Immature natural killer cell (primary cell): Measurements from ENCODE around the gene DNAI1. TPM values are rescaled to one million over a fixed set of nuclear protein-coding genes. Genes with fewer than 3 reads are reported as not detected.
"Not testable (repeated sequence)": the region's sequence is repeated elsewhere in the genome, so short reads cannot be mapped to it uniquely, and the experiment has no call there.

Source experiments
- DNase-seq, 3 donors: peaks; one replicate each; pipeline ENCODE4 v3.0.0; 2022; ENCODE audit warnings: mixed read lengths in 1 of 3
- H3K27ac Mint-ChIP-seq, 6 donors: one replicate each; pipeline ENCODE4 v1.8.0; 2020; ENCODE audit warnings: mixed read lengths in 6 of 6, mild to moderate bottlenecking in 5 of 6, inconsistent platforms in 4 of 6, moderate library complexity in 3 of 6
- H3K27me3 Mint-ChIP-seq, 3 donors: one replicate each; pipeline ENCODE4 v1.8.0; 2020 to 2021; ENCODE audit warnings: low read depth in 3 of 3, mild to moderate bottlenecking in 3 of 3, mixed read lengths in 3 of 3, moderate library complexity in 3 of 3, inconsistent platforms in 1 of 3
- H3K36me3 Mint-ChIP-seq, 3 donors: one replicate each; pipeline ENCODE4 v1.8.0; 2020; ENCODE audit warnings: mixed read lengths in 3 of 3, inconsistent platforms in 2 of 3, mild to moderate bottlenecking in 2 of 3
- H3K4me1 Mint-ChIP-seq, 2 donors: one replicate each; pipeline ENCODE4 v1.8.0; 2020; ENCODE audit warnings: inconsistent platforms in 2 of 2, mild to moderate bottlenecking in 2 of 2, mixed read lengths in 2 of 2, moderate library complexity in 1 of 2
- H3K4me3 Mint-ChIP-seq, 5 donors: one replicate each; pipeline ENCODE4 v1.8.0; 2020; ENCODE audit warnings: mild to moderate bottlenecking in 5 of 5, mixed read lengths in 5 of 5, inconsistent platforms in 3 of 5, moderate library complexity in 3 of 5
- H3K9me3 Mint-ChIP-seq, 6 donors: one replicate each; pipeline ENCODE4 v1.8.0; 2020; ENCODE audit warnings: mild to moderate bottlenecking in 6 of 6, mixed read lengths in 6 of 6, inconsistent platforms in 4 of 6, moderate library complexity in 3 of 6
- polyA plus RNA-seq, 3 donors: library from polyadenylated mRNA; unstranded; fragments of 300-500 nt; fragmentation: Illumina TruSeq; gene quantifications; one replicate each; pipeline ENCODE4 v1.2.3, GENCODE V29; 2021

Gene DNAI1
- polyA plus RNA-seq, 3 donors from 2014 or later, result not detected

DNA sequence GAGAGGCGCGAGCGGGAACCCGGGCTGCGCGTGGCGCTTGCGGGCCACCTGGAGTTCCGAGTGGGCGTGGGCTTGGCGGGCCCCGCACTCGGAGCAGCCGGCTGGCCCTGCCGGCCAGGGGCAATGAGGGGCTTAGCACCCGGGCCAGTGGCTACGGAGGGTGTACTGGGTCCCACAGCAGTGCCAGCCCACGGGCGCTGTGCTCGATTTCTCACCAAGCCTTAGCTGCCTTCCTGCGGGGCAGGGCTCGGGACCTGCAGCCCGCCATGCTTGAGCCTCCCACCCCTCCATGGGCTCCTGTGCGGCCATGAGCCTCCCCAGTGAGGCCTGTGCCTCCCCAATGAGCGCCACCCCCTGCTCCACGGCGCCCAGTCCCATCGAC lies 20.7 kb upstream of the DNAI1 start:
- H3K36me3 Mint-ChIP-seq, H3K9me3 Mint-ChIP-seq: not testable (repeated sequence)

DNA sequence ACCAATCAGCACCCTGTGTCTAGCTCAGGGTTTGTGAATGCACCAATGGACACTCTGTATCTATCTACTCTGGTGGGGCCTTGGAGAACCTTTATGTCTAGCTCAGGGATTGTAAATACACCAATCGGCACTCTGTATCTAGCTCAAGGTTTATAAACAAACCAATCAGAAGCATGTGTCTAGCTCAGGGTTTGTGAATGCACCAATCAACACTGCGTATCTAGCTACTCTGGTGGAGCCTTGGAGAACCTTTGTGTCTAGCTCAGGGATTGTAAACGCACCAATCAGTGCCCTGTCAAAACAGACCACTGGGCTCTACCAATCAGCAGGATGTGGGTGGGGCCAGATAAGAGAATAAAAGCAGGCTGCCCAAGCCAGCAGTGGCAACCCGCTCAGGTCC lies 20.1 kb upstream of the DNAI1 start:
- H3K4me1 Mint-ChIP-seq, H3K27me3 Mint-ChIP-seq, H3K27ac Mint-ChIP-seq, H3K9me3 Mint-ChIP-seq, H3K4me3 Mint-ChIP-seq, DNase-seq, H3K36me3 Mint-ChIP-seq: not testable (repeated sequence)

More for the DNA sequence above, 20.7 kb upstream of the DNAI1 start:
- not testable (repeated sequence) for DNase-seq, H3K4me3 Mint-ChIP-seq, H3K27me3 Mint-ChIP-seq, H3K4me1 Mint-ChIP-seq, H3K27ac Mint-ChIP-seq

DNA sequence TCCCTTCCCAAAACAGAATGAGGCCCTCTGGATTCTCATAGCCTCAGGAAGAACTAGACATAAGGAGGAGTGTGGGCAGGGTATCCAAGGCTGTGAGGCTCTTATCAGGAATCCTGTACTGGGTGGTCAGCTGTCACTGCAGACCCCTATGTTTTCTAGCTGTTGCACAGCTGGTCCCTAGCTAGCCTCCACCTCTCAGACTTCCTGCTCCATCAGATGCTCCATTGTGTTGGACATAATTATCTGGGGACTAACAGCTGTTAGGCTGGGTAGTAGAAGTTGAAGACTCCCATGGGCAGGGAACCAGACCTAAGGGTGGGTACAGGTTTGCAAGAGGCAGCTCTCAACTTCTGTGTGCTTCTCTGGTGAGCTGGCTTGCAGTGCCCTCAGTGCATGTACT lies 18.6 kb upstream of the DNAI1 start:
- Mint-ChIP-seq H3K4me1 (peaks cover 4 to 9% of the 10 kb centered on the region in 2 donors), H3K27me3 (no peaks in the 10 kb centered on the region), H3K36me3 (no peaks in the 10 kb centered on the region), H3K9me3 (peaks cover 0 to 2% (median 0%) of the 10 kb centered on the region in 6 donors), H3K4me3 (no peak overlapping the region), H3K27ac (no peak overlapping the region)
- no peak for DNase-seq

DNA sequence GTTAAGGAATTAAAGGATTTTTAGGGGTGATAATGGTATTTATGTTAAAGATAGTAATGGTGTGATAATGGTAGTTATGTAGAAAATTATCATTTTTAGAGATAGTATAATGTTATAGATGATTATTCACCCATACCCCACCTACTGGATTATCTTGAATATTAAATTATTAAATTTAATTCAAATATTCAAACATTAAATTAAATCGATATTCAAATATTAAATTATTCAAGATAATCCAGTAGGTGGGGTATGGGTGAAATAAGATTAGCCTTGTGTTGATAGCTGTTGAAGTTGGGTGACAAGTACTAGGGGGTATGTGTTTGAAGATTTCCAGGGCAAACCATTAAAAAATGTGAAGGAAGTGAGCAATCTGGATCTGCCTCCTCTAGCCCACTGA lies 15.8 kb upstream of the DNAI1 start:
- no peaks in the 10 kb centered on the region for H3K27me3 Mint-ChIP-seq
- no peaks in the 10 kb centered on the region for H3K36me3 Mint-ChIP-seq
- H3K27ac Mint-ChIP-seq, result peak overlapping the region in 1 of 6 donors; percentile 3
- peaks cover 0 to 2% (median 0%) of the 10 kb centered on the region in 6 donors for H3K9me3 Mint-ChIP-seq
- no peak for DNase-seq
- H3K4me3 Mint-ChIP-seq, result no peak overlapping the region
- H3K4me1 Mint-ChIP-seq, result peaks cover 4 to 9% of the 10 kb centered on the region in 2 donors

DNA sequence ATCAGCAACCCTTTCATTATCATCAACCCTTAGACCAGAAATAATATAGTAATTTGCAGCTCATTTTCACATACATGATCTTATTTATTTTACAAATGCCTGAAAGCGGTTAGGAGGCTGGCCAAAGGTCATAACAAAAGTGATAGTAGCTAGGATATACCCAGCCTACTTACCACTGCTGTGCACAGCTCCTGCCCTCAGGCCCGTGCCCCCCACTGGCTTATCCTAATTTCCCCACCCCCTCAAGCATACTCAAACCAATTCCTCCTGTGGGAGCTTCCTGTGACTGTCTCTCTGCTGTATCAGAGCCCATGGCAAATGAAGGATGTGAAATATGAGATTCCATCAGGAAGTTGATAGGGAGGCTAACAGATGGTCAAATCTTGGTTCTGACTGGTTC lies 15.1 kb upstream of the DNAI1 start:
- Mint-ChIP-seq H3K36me3 (no peaks in the 10 kb centered on the region), H3K9me3 (peaks cover 0 to 2% (median 0%) of the 10 kb centered on the region in 6 donors), H3K27ac (peak overlapping the region in 2 of 6 donors; percentile 37 to 50), H3K4me3 (no peak overlapping the region), H3K27me3 (no peaks in the 10 kb centered on the region), H3K4me1 (peaks cover 4 to 9% of the 10 kb centered on the region in 2 donors)
- no peak for DNase-seq

DNA sequence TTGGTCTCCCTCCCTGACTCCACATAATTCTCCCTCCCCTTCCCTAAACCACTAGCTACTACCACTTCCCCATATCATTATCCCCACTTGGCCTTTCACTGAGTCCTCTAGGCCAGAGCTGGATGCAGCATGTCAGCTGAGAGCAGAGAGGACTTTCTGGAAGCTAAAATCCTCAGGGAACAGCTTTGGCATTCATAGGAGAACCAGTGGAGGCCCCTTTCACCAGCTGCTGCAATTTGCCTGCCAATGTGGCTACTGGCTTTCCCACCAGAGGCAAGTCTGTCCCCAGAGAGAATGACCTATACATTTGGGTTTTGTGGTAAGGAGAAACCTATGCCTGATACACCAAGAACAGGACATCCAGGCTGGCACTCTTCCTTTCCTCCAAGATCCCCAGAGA lies 14.6 kb upstream of the DNAI1 start:
- H3K27ac Mint-ChIP-seq, result peak overlapping the region in 1 of 6 donors; percentile 37
- no peak for DNase-seq
- no peaks in the 10 kb centered on the region for H3K27me3 Mint-ChIP-seq
- peaks cover 0 to 2% (median 0%) of the 10 kb centered on the region in 6 donors for H3K9me3 Mint-ChIP-seq
- peaks cover 4 to 9% of the 10 kb centered on the region in 2 donors for H3K4me1 Mint-ChIP-seq
- H3K36me3 Mint-ChIP-seq, result no peaks in the 10 kb centered on the region
- H3K4me3 Mint-ChIP-seq, result no peak overlapping the region

DNA sequence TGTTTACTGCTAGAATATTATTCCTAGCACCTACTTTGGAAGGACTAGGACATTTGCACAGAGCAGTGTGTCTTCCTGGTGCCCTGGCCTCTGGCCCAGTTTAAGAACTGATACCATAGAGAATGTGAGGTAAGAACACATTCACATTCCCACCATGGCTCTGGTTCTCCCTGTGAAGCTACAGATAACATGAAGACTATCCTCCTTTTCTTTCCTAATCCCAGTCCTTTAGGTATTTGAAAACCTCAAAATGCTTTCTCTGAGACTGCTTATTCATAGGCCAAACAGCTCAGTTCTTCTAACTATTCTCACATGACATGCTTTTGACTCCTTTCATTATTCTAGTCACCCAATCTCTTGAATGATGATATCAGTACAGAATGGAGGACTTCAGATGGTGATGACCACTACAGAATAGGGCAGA lies 12.1 kb upstream of the DNAI1 start:
- Mint-ChIP-seq H3K27ac (no peak overlapping the region), H3K4me3 (no peak overlapping the region), H3K27me3 (no peaks in the 10 kb centered on the region), H3K9me3 (no peaks in the 10 kb centered on the region), H3K36me3 (no peaks in the 10 kb centered on the region), H3K4me1 (peaks cover 1 to 8% of the 10 kb centered on the region in 2 donors)
- DNase-seq, result no peak

DNA sequence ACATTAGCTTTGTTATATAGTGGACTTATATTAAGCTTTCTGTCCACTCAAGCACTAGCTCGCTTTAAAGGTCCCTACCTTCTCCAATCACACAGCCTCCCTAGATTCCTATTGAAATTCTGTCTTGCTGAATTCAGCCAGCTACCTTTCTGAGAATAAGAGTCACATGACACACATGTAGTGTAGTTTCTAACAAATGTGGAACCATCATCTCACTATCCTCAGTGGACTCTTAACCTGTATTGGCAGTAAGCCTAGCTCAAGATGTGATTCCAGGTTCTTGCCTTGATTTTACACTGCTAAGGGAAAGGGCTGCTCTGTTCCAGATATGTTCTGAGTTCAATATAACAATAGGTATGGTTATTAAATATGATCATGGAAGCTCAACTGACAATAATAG lies 11.7 kb upstream of the DNAI1 start:
- H3K27ac Mint-ChIP-seq, result no peak overlapping the region
- H3K9me3 Mint-ChIP-seq, result no peaks in the 10 kb centered on the region
- H3K27me3 Mint-ChIP-seq, result no peaks in the 10 kb centered on the region
- H3K4me3 Mint-ChIP-seq, result no peak overlapping the region
- H3K4me1 Mint-ChIP-seq, result peaks cover 1 to 13% of the 10 kb centered on the region in 2 donors
- no peaks in the 10 kb centered on the region for H3K36me3 Mint-ChIP-seq
- no peak for DNase-seq

DNA sequence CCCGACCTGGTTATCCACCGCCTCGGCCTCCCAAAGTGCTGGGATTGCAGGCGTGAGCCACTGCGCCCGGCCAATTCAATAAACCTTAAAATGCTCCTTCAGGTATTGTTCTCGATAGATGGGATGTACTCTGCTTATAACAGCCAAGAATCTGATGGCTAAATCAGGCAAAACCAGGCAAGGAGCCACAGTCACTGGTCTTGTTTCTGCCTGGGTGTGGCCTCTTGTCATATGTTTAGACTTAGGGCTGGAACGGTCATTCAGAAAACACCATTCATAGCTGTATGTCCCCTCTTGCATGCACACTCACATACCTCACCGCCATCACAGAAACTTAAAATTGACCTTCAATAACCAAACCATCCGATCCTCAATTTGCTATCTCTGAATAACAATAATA lies 8.0 kb upstream of the DNAI1 start:
- DNase-seq, result no peak
- no peak overlapping the region for H3K27ac Mint-ChIP-seq
- no peak overlapping the region for H3K4me3 Mint-ChIP-seq
- no peaks in the 10 kb centered on the region for H3K9me3 Mint-ChIP-seq
- H3K36me3 Mint-ChIP-seq, result no peaks in the 10 kb centered on the region
- H3K27me3 Mint-ChIP-seq, result peaks cover 0 to 2% (median 0%) of the 10 kb centered on the region in 3 donors
- H3K4me1 Mint-ChIP-seq, result peaks cover 5 to 21% of the 10 kb centered on the region in 2 donors

DNA sequence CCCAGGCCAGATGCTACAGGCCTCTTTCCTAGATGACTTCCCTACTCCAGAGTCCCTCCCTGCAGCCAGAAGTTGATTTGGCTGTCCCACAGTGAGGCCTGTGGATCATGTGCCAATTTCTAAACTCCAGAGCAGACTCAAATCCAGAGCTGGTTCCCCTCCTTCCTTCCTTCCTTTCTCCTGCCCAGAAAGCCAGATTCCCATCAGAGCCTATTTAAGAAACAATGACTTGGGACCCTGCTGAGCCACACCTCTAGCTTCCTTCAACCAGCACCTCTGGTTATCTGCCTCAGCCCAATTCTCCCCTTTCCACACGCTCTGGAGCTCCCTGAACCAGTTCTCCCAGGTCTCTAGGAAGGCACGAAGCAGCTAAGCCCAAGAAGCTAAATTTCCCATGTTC lies 7.5 kb upstream of the DNAI1 start:
- H3K27me3 Mint-ChIP-seq, result peaks cover 0 to 3% (median 0%) of the 10 kb centered on the region in 3 donors
- H3K4me1 Mint-ChIP-seq, result peaks cover 9 to 25% of the 10 kb centered on the region in 2 donors
- DNase-seq, result no peak
- no peaks in the 10 kb centered on the region for H3K9me3 Mint-ChIP-seq
- no peaks in the 10 kb centered on the region for H3K36me3 Mint-ChIP-seq
- no peak overlapping the region for H3K27ac Mint-ChIP-seq
- H3K4me3 Mint-ChIP-seq, result no peak overlapping the region

DNA sequence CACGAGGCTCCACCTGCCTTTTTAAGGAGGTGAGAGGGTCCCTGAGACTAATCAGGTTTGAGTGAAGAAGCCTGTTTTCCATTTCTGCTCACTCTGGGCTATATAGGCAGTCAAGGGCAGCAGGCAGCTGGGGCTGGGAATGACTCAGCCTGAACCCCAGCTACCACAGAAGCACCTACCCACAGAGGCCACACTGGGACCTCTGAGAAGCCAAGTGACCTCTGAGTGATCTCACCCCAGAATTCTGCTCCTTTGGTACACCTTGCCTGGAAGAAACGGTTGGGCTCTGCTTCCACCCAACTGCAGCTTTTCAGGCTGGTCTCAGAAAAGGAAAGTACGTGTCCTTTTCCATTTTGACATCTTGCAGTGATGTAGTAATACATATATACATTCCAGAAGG lies 7.1 kb upstream of the DNAI1 start:
- DNase-seq, result no peak
- H3K4me1 Mint-ChIP-seq, result peaks cover 13 to 29% of the 10 kb centered on the region in 2 donors
- H3K27ac Mint-ChIP-seq, result no peak overlapping the region
- no peaks in the 10 kb centered on the region for H3K36me3 Mint-ChIP-seq
- H3K9me3 Mint-ChIP-seq, result no peaks in the 10 kb centered on the region
- H3K27me3 Mint-ChIP-seq, result peaks cover 0 to 4% (median 0%) of the 10 kb centered on the region in 3 donors
- no peak overlapping the region for H3K4me3 Mint-ChIP-seq

DNA sequence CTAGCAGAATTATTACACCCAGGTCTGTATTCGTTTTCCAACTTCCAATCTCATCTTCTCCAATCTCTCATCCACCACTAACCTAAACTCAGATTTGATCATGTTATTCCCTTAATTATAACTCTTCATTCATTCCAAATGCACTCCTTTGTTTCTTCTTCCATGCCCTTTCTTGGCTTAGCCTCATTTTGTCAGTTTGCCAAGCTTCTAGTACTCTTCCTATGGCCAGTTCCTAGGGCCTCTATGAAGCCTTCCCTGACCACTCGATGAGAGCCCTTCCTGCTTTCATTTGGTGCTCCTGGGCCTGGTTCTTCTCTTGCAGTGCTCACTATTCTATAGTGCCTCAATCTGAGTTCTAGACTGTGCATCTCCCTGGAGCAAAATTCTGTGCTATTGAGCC lies 6.0 kb upstream of the DNAI1 start:
- no peak for DNase-seq
- Mint-ChIP-seq H3K4me1 (peaks cover 23 to 39% of the 10 kb centered on the region in 2 donors), H3K4me3 (no peak overlapping the region), H3K36me3 (no peaks in the 10 kb centered on the region), H3K27me3 (peaks cover 0 to 4% (median 0%) of the 10 kb centered on the region in 3 donors), H3K27ac (no peak overlapping the region), H3K9me3 (no peaks in the 10 kb centered on the region)

DNA sequence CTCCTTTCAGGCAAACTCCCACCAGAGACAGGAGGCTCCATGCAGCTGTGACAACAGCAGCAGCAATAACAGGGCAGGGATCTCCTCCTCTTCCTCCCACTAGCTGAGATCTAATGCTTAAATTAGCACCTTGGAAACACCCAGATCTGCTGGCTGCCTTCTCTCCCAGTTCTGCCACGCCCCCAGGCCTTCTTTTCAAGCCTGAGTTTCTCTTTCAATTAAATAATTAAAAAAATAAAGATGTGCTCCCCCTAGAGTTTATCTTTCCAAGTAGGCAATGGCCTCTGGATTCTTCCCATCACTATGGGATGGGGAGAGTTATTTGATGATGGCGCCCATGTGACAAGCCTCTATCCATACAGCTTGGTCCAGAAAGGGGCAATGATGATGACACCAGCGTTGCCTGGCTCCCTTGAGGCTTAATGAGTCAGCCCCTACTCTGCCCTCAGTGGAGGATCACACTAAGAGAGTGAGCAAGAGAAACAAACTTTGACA lies 4.0 kb upstream of the DNAI1 start:
- H3K36me3 Mint-ChIP-seq, result no peaks in the 10 kb centered on the region
- peaks cover 6 to 14% (median 11%) of the 10 kb centered on the region in 3 donors for H3K27me3 Mint-ChIP-seq
- H3K4me1 Mint-ChIP-seq, result peaks cover 33 to 50% of the 10 kb centered on the region in 2 donors
- H3K4me3 Mint-ChIP-seq, result no peak overlapping the region
- no peaks in the 10 kb centered on the region for H3K9me3 Mint-ChIP-seq
- peak overlapping the region in 1 of 6 donors; percentile 47 for H3K27ac Mint-ChIP-seq
- DNase-seq, result no peak

DNA sequence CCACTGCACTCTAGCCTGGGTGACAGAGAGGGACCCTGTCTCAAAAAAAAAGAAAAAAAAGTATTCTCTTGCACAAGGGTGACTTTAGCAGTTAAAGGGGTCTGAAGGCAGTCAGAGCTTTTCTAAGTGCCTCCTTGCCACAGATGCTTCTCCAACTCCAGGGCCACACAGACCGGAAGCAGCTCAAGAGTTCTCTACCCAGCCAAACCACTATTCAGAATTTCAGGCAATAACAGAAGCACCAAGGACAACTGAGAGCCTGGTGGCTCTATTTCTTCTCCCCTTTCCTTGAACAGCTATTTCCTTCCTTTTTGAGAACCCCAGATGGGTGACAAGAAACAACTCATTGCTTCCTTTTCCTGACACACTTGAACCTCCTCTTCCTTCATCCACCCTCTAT lies 2.5 kb upstream of the DNAI1 start:
- Mint-ChIP-seq H3K27ac (peak overlapping the region in 4 of 6 donors; percentile 3 to 91 (median 43)), H3K4me1 (peaks cover 32 to 51% of the 10 kb centered on the region in 2 donors), H3K27me3 (peaks cover 8 to 16% (median 13%) of the 10 kb centered on the region in 3 donors), H3K4me3 (peak overlapping the region; percentile 22 to 94 (median 43)), H3K36me3 (no peaks in the 10 kb centered on the region), H3K9me3 (no peaks in the 10 kb centered on the region)
- no peak for DNase-seq

DNA sequence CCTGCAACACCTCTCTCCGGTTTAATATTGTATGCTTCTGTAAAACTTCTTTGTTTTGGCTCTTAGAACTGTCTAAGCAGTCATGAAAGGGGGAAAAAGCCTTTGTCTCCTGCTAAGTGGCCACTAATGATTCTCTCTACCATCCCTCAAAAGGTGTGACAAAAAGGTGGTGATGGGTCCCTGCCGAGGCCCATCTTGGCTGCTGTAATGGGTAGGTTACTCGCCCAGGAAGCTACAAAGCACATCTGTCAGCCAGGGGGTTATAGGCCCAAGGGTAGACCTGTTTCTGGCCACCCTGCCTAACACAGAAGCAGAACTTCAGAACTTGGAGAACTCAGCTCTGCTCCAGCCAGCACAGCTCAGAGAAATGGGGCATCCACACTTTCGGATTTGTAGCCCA lies 1.9 kb upstream of the DNAI1 start:
- H3K4me1 Mint-ChIP-seq, result peaks cover 32 to 45% of the 10 kb centered on the region in 2 donors
- H3K4me3 Mint-ChIP-seq, result peak overlapping the region; percentile 89 to 94 (median 90)
- peak overlapping the region in 5 of 6 donors; percentile 24 to 91 (median 43) for H3K27ac Mint-ChIP-seq
- H3K27me3 Mint-ChIP-seq, result peaks cover 8 to 16% (median 13%) of the 10 kb centered on the region in 3 donors
- no peak for DNase-seq
- H3K36me3 Mint-ChIP-seq, result no peaks in the 10 kb centered on the region
- no peaks in the 10 kb centered on the region for H3K9me3 Mint-ChIP-seq
